H1 (cell line): ENCODE data around the gene NTN1. TPM values are rescaled to one million over a fixed set of nuclear protein-coding genes. Genes with fewer than 3 reads are reported as not detected.

Source experiments
- ATF3 ChIP-seq: IDR thresholded peaks from 2 replicates; pipeline ENCODE4 v1.6.1; 2011; ENCODE audit warnings: low read depth, mild to moderate bottlenecking, low read length; ENCODE audit not compliant: insufficient read depth
- RNF2 ChIP-seq: fragments of 200-900, 300-1000 bp; sonication (generic); IDR thresholded peaks from 2 replicates; pipeline ENCODE4 v1.7.1; 2016; ENCODE audit warnings: borderline replicate concordance, low read depth, mild to moderate bottlenecking, antibody characterized with exemption, low read length; ENCODE audit not compliant: poor library complexity, severe bottlenecking; ENCODE audit errors: missing control alignments
- RXRA ChIP-seq: IDR thresholded peaks from 2 replicates; pipeline ENCODE4 v1.6.1; 2011; ENCODE audit warnings: low read depth, mild to moderate bottlenecking, low read length, moderate library complexity; ENCODE audit not compliant: insufficient read depth
- polyA plus RNA-seq, 7 experiments: library from polyadenylated mRNA; depleted of rRNA in 3 of 7; stranded (reverse) in 5 of 7; unstranded in 2 of 7; fragments of >200 nt in 5 of 7; fragments of 200-250 nt in 2 of 7; gene quantifications; 1 replicate in 5 of 7; 2 replicates in 1 of 7; 4 replicates in 1 of 7; pipeline versions ENCODE4 v1.2.1 to v1.2.3, GENCODE V29; 2011 to 2013; ENCODE audit warnings: missing spikeins in 2 of 7, mixed read lengths in 2 of 7
- total RNA-seq: library from RNA; stranded (reverse); fragmentation: NEBNext Ultra II Directional; extraction: Animal tissue kit (Norgen Biotek cat#: 25700); gene quantifications from 2 replicates; pipeline ENCODE4 v1.2.1, GENCODE V29; 2021

Gene NTN1
- total and polyA plus RNA-seq, 2 of the 8 experiments (the other 6 are each of a cell fraction or from before 2014, with no cell fraction given), result 2.0 to 2.3 TPM

DNA sequence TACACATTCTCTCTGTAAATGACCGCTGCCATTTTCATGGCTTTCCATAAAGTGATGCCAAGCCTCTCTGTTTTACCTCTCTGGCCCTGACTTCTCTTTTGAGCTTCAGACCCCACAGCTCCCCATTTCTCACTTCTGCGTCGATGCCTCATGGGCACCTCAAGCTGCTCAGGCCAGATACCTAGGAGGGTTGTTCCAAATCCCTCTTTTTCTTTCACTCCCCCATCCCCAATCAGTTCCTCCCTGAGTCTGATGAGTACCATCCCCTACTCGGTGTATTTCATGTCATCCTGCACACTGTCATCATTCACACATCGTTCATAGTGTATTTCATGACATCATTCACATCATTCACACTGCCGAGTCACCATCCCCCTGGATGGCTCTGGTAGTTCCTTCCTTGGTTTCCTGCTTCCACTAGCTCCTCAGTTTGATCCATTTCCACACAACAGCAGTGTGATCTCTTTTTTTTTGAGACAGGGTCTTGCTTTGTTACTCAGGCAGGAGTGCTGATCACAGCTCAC lies 43.1 kb downstream of the NTN1 start (continued):
- TF ChIP-seq RNF2 (no peak), ATF3 (no peak), RXRA (no peak)
